Measurements from ENCODE around the gene RSAD2.
"Not testable (repeated sequence)": the region's sequence is repeated elsewhere in the genome, so short reads cannot be mapped to it uniquely, and the experiment has no call there.

RSAD2 gene, protein sequence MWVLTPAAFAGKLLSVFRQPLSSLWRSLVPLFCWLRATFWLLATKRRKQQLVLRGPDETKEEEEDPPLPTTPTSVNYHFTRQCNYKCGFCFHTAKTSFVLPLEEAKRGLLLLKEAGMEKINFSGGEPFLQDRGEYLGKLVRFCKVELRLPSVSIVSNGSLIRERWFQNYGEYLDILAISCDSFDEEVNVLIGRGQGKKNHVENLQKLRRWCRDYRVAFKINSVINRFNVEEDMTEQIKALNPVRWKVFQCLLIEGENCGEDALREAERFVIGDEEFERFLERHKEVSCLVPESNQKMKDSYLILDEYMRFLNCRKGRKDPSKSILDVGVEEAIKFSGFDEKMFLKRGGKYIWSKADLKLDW

DNA sequence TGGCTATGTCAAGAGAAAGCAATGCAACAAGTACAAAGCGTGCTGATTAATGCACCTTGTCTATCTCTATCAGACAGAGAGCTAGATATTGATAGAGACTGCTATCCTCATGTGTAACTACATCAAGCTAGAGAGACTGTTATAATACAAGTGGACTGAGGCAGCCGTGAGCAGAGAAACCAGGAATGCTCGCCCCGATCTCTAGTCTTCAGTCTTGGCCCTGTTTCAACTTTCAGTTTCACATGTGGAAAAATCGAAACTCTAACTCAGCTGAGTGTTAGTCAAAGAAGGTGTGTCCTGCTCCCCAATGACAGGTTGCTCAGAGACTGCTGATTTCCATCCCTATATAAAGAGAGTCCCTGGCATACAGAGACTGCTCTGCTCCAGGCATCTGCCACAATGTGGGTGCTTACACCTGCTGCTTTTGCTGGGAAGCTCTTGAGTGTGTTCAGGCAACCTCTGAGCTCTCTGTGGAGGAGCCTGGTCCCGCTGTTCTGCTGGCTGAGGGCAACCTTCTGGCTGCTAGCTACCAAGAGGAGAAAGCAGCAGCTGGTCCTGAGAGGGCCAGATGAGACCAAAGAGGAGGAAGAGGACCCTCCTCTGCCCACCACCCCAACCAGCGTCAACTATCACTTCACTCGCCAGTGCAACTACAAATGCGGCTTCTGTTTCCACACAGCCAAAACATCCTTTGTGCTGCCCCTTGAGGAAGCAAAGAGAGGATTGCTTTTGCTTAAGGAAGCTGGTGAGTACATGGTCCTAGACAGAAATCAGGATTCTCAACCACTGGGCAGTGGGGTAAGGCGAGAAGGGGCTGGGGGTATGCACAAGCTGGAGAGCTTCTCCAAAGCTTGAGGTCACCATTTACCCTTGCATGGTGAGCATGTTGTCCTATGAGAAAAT, at the start of gene RSAD2:
Gene RSAD2, plus strand, starts transcription at position 376 of the 903 bp plus-strand sequence. Its CDS starts 24 bp downstream, at position 400.
- DNase-seq (ENCODE audit: low read depth in 2 of 2) = no peak

DNA sequence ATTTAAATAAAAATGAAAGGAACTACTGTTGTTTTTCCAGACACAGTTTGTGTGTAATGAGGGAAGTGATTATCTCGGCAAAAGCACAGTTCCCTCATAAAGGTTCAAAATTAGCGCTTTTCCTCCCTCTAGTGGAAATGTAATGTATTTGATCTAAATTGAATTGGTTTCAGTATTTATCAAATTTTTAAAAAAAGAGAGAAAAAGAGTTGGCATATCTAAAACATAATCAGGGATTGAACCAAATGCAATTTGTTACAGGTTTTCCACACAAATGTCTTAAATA, 49.3 kb upstream of the RSAD2 start:
- DNase-seq (ENCODE audit: low read depth in 2 of 2) = peak; percentile 39 to 46

DNA sequence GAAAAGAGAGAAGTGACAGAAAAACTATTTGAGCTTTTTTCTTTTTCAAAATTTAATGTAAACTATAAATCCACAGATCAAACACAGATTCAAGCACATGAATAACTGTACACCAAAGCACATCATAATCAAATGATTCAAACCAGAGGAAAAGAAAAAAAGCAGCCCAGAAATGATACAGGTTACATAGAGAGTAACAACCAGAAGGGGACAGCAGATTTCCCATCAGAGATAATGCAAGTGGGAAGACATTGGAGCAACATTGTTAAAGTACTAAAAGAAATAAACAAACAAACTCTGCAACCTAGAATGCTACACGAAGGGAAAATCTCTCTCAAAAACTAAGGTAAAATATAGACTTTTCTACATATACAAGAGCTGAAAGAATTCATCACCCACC, 46.3 kb upstream of the RSAD2 start:
- no peak for DNase-seq (ENCODE audit: low read depth in 2 of 2)

DNA sequence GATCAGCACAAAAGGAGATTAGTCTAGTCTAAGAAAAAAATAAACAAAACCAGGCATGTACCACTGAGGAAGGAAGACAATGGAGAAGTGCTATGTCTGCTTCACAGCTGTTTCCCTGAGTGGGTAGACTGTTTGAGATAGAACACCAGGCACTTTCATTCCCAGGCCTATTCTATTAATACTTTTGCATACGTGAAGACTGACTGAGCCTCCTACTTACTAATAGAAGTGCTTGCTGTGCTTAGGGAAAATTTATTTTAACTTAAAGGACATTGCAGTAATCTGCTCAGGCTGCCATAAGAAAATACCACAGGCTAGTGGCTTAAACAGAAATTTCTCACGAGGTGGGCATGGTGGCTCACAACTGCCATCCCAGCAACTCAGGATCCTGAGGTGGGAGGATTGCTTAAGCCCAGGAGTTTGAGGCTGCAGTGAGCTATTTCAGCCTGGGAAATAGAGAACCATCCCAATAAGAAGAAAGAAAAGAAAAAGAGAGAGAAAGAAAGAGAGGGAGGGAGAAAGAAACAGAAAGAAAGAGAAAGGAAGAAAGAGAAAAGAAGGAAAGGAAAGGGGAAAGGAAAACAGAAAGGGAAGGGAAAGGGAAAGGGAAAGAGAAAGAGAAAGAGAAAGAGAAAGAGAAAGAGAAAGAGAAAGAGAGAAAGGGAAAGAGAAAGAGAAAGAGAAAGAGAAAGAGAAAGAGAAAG, 44.8 kb upstream of the RSAD2 start:
- no peak for DNase-seq (ENCODE audit: low read depth in 2 of 2)

DNA sequence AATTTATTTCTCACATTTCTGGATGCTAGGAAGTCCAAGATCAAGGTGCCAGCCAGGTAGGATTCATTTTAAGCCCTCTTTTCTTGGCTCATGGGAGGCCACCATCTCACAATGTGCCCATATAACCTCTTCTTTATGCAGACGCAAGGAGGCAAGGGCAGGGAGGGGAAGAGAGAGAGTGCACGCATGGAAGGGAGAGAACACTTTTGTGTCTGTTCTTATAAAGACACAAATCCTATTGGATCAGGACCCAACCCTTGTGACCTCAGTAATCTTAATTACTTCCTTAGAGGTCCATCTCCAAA, 44.3 kb upstream of the RSAD2 start:
- no peak for DNase-seq (ENCODE audit: low read depth in 2 of 2)

DNA sequence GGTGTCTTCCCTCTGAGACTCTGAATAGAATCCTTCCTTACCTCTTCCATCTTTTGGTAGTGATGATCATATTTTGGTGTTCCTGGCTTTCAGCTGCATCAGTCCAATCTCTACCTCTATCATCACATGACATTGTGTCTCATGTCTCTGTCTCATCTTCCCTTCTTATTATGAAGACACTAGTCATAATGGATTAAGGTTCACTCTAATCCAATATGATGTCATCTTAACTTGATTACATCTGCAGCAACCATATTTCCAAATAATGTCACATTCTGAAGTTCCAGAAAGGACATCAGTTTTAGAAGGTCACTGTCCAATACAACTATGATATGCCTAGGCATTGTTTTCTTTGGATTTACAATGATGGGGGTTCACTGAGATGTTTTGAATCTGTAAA, 43.4 kb upstream of the RSAD2 start:
- no peak for DNase-seq (ENCODE audit: low read depth in 2 of 2)

DNA sequence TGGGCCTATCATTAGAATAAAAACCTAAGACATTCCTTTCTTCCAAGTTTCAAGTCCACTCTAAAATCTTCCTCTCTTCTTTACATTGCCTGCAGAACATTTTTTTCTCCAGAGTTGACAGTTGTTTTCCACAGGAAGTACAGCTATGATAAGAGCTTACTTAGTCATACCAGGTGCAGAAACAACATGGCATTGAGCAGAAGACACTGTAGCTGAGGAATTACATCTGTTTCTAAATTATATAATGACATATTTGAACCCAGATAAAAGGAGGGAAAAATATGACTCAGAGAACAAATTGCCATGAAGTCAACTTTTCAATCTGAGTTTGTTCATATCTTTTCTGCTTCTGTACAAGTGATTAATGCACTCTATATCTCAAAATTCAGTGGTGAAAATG, 42.1 kb upstream of the RSAD2 start:
- no peak for DNase-seq (ENCODE audit: low read depth in 2 of 2)

DNA sequence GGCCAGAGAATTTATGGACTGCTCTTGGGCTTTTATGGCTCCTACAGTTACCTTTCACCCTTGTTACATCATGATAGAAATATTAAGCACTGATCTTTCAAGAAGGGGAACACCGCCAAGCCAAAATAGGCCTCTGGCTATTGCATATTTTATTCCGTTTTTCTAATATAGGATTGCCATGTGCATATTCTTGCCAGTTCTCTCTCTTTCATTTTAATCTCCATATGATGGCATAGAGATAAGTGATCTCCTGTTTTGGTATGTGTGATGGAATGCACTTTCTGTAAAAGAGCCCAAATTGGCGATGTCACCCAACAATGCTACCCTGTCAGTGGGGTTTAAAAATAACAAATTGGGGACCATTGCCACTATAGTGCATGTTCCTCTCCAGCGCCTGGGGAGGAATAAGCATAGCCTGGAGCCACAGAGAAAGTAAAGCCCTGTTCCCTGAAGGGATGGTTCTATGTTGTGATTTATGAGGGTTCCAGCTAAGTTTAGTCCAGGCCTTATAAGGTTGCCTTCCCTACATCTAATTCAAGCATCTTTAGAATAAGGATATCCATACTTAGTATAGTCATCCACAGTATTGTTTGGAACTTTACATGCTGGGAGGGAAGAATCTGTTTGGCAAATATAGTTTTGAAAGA, 38.8 kb upstream of the RSAD2 start:
- DNase-seq (ENCODE audit: low read depth in 2 of 2) = no peak

DNA sequence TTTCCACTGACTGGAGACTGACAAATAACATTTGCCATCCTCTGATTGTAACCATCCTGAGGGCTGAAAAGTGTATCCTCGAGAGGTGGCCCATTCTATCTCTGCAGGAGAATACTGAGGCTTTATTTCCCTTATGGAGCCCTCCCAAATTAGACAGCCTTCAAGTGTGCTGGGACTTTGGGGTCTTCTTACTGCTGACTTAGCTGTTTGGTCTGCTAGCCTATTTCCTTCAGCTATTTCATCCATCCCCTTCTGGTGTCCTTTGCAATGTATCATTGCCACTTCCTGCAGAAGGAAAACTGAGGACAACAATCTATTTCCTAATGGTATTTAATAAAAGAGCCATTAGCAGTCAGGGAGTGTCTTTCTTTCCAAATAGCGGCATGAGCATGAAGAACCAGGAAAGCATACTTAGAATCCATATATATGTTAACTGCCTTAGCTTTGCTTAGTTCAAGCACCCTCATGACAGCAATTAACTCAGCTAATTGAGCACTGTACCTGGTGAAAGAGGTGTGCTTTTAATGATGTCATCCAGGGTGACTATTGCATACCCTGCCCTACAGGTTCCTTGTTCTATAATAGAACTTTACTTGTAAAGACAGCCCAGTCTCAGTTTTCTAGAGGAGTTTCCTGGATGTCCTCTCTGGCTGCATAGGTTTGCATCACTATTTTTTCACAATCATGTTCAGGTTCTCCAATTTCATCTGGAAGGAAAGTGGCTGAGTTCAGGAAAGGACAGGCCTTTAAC, 35.9 kb upstream of the RSAD2 start:
- no peak for DNase-seq (ENCODE audit: low read depth in 2 of 2)

DNA sequence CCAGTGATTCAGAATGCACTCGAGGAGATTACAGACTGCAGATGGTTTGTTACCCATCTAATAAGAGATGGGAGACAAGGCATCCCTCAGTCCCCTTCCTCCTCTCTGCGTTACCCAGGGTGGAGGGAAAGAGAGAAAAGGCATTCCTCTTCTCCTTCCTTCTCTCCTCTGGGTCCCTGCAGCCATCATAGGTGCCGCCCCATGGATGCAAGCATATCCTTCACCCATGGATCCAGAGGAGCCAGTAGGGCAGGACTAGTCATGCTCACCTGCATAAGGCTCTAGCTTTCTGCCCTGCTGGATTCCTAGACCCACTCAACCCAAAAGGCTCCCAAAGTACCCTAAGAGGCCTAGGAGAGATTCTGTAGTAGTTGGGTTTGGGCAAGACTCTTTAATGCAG, 32.3 kb upstream of the RSAD2 start:
- no peak for DNase-seq (ENCODE audit: low read depth in 2 of 2)

DNA sequence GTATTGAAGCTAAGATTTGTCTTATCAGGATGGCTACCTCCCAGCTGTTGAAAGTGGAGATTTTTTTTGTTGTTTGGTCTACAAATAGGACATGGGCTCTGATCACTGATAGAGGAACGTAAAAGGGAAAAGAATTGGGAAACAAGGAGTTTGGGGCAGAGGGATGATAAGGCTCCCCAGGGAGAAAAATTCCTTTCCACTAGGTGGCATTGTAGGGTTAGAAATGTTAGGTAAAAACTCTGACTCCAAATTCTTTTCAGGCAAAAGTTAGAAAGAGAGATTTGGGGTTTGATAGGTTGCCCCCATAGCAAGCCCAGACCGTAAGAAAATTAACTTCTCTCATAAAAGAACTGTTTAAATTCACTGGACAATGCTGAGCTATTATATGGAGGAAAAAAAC, 31.7 kb upstream of the RSAD2 start:
- DNase-seq (ENCODE audit: low read depth in 2 of 2) = no peak

DNA sequence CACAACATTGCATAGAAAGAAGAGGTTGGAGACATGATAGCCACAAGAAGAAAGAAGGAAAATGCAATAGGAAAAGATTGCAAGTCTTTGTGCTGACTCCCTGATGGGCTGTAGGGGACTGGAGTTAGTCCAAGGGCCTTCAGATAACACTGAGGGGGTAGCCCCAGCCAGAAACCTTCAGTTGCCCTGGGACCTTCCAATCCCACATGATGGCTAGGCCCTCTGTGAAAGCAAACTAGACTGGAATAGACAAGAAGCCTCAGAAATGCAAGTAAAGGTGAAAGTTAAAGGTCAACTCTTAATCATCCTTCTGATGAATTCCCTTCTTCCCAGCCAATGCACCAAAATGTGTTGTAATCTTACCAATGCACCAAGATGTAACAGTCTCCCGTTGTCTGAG, 31.0 kb upstream of the RSAD2 start:
- no peak for DNase-seq (ENCODE audit: low read depth in 2 of 2)

DNA sequence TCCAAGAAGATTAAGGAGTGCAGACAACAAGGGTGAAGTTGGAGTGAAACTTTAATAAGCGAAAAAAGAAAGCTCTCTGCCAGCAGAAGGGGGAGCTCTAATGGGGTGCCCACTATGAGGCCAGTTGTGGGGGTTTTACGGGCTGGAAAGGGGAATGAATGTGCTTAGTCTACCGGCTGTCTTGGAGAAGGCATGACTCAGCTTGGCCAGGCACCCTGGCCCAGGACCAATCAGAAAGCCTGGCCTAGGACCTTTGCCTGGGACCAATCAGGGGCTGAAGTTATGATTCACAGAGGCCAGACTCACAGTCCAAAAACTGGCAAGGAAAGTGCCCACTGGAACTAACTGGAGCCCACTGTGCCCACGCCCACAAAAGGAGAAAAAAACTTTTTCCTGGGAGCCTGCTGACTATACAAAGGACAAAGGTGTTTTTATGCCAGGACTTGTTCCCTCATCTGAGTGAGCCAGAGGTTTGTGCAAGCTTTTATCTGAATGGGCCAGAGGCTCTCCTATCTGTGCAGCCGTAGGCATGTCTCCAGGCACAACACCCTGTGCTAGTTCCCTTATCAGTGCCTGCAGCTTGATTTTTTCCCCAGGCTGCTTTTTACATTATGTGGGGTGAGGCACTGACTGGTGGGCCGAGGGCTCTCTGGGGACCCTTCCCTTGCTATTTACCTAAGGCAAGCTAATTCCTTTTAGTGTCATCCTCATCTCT, 30.5 kb upstream of the RSAD2 start:
- no peak for DNase-seq (ENCODE audit: low read depth in 2 of 2)

DNA sequence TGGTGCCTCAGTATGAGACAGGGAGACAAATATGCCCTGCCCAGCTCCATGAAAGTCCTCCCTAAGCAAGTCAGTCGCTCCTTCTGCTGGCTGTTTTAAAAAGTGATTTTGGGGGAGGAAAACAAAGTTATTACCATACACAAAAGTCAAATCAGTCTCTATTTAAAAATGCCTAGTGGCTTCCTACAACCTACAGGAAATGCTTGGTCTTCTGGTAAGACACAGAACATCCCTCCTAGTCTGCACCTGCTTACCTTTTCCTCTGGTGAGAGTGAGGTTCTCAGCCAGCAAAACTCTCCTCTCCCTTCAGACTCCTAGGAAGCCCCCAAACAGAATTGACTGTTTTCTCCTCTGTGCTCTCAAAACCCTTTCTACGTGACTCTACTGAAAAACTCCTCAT, 25.4 kb upstream of the RSAD2 start:
- no peak for DNase-seq (ENCODE audit: low read depth in 2 of 2)

DNA sequence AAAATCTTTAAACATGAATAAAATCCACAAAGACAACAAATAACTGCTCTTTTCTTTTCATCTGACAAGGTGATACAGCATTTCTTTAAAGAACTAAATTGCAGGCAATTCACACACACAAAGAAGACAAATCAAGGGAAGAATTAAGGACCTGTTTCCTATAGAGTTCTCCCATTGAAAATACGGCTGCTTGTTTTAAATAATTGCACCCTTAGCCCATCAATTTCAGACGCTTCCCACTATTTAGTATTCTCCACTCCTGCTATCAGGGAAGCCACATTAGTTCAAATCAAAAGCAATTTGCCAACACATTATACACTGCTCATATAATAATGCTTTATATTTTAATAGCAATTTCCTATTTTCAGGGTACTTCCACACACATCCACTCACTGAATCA, 23.2 kb upstream of the RSAD2 start:
- no peak for DNase-seq (ENCODE audit: low read depth in 2 of 2)

DNA sequence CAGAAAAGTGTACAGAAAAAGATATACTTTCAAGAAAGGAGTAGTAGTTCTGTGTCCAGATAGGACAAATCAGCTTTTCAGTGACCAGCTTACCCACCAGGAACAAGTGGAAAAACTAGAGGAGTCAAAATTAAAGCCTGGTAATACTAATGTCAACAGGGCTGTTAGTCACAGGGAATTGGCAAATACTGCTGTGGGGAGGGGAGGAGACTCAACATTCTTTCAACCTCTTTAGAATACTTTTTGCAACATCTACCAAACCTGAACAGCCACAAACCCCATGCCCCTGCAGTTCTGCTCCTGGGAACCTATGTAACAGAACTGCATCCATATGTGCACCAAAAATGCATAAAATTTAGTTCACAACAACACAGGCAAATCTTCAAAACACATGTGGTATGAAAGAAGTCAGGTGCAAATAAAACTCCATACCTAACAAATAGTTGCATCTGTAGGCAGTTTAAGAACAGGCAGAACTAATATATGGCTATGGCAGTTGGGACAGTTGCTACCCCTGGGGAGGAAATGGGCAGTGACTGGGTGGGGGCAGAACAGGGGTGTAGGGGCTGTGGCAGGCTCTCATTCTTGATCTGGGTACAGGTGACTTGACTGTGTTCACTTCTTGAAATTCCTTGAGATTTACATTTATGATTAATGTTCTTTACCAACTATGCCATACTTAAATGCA, 21.6 kb upstream of the RSAD2 start:
- DNase-seq (ENCODE audit: low read depth in 2 of 2) = no peak

DNA sequence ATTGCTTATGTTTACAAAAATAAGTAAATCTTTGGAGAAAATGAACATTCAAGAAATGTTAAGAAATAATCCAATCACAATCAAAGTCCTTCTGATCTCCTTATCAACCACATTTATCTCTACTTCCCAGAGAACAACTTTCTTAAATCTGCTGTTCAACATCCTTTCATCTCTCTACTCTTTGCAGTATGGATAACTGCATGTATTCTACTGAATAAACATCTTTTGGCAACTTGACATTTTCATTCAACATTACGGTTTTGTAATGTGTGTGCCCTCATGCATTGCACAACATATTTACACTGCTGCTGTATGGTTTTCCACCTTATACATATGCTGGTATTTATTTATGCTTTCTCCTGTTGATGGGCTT, 21.0 kb upstream of the RSAD2 start:
- no peak for DNase-seq (ENCODE audit: low read depth in 2 of 2)

DNA sequence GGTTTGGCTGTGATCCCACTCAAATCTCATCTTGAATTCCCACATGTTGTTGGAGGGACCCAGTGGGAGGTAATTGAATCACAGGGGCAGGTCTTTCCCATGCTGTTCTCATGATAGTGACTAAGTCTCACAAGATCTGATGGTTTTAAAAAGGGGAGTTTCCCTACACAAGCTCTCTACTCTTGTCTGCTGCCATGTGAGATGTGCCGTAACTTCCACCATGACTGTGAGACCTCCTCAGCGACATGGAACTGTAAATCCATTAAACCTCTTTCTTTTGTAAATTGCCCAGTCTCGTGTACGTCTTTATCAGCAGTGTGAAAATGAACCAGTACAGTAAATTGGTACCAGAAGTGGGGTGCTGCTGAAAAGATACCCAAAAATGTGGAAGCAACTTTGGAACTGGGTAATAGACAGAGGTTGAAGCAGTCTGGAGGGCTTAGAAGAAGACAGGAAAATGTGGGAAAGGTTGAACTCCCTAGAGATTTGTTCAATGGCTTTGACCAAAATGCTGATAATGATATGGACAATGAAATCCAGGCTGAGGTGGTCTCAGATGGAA, 19.0 kb upstream of the RSAD2 start:
- DNase-seq (ENCODE audit: low read depth in 2 of 2) = not testable (repeated sequence)

DNA sequence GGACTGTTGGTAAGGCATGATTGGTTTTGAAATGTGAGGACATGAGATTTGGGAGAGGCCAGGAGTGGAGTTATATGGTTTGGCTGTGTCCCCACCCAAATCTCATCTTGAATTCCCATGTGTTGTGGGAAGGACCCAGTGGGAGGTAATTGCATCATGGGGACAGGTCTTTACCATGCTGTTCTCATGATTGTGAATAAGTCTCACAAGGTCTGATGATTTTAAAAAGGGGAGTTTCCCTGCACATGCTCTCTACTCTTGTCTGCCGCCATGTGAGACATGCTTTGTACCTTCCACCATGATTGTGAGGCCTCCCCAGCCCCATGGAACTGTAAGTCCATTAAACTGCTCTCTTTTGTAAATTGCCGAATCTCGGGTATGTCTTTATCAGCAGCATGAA, 17.3 kb upstream of the RSAD2 start:
- no peak for DNase-seq (ENCODE audit: low read depth in 2 of 2)

DNA sequence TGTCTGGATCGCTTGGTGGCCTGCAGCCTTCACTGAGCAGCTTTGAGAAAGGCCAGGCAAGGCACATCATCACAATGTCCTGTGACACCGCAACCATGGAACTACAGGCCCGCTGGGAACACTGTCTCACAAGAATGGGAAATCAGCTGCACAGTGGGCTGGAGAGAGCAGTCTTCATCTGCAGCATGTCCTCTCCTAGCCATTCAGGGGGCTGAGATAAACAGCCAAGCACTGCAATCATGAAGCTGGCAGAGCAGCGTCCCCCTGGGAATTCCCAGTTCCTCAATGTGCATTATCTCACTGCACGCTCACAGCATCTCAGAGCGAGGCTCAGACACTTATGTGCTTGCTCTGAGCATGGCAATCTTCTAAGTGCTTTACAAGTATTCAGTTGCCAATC, 13.8 kb upstream of the RSAD2 start:
- no peak for DNase-seq (ENCODE audit: low read depth in 2 of 2)

Data from fibroblast of skin of left quadriceps (primary cell).